ENCODE results near the gene GSG1.
A peak's percentile ranks its signal among the peaks of the same experiment; 100 is the strongest.

The GSG1 gene

DNA sequence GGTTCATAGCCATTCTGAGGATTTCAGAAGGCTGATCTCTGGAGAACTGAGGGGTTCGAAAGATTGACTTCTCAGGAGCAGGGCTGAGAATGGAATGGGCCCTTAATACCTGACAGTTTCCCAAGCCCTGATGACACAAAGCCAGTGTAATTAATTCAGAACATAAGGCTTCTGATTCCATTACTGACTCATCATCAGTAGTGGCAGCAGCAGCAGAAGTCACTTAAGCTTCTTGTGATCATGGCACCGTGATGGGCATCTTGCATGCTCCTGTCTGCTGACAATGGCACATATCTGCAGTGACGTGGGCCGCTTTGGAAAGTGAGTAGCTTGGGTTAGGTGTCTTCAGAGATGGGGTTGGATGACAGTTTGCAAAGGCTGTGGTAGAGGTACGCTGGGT, 38.2 kb upstream of the GSG1 start:
- Histone ChIP-seq H3K27ac (ENCODE audit: poor library complexity, severe bottlenecking) (no peak overlapping the region), H3K9me3 (ENCODE audit: severe bottlenecking) (no peaks in the 10 kb centered on the region), H3K36me3 (ENCODE audit: low read depth) (no peaks in the 10 kb centered on the region), H3K4me3 (ENCODE audit: severe bottlenecking) (no peak overlapping the region), H3K4me1 (ENCODE audit: insufficient read depth, poor library complexity, severe bottlenecking) (peaks cover 3% of the 10 kb centered on the region), H3K27me3 (ENCODE audit: insufficient read depth, poor library complexity, severe bottlenecking) (no peaks in the 10 kb centered on the region)
- TF ChIP-seq, protein P1, sequence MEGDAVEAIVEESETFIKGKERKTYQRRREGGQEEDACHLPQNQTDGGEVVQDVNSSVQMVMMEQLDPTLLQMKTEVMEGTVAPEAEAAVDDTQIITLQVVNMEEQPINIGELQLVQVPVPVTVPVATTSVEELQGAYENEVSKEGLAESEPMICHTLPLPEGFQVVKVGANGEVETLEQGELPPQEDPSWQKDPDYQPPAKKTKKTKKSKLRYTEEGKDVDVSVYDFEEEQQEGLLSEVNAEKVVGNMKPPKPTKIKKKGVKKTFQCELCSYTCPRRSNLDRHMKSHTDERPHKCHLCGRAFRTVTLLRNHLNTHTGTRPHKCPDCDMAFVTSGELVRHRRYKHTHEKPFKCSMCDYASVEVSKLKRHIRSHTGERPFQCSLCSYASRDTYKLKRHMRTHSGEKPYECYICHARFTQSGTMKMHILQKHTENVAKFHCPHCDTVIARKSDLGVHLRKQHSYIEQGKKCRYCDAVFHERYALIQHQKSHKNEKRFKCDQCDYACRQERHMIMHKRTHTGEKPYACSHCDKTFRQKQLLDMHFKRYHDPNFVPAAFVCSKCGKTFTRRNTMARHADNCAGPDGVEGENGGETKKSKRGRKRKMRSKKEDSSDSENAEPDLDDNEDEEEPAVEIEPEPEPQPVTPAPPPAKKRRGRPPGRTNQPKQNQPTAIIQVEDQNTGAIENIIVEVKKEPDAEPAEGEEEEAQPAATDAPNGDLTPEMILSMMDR (IDR thresholded peaks at IDR 0.05; ENCODE audit: poor library complexity, severe bottlenecking): no peak
- ATAC-seq (ENCODE audit: low read depth) (no peak), DNase-seq (ENCODE audit: low spot score) (no peak)

DNA sequence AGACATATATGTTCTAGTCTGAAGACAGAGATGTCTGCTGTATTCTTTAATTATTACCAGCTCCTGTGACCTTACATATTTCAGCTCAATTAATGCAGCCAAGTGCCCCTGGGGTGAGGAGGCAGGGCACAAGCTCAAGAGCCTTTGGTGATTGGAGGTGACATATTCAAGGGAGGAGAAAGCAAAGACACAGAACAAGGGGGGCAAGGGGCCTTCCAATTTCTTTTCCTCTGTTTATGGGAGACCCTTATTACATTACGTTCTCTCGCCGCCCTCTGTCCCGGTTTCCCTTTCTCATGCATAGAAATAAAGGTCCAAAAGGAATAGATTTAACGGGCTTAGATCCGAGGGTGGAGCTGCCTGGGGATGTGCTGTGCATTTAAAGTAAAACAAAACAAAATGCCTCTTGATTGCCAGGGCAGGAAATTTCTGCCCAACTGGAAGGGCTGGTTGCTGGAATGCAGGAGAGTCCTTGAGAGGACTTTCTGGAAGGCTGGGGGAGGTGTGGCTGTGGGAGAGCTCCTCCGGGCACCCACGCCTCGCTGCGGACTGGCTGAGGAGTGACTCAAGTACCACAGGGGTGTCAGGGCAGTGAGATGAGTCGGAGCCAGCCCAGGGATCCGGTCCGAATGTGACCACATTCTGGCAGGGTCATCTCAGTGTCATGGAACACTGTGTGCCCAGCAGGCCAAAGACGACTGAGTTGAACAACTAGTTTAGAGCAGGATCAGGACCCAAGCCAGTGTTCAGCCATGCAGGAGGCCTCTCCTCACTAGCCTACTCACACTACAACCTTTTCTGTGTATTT, 32.1 kb upstream of the GSG1 start:
- Histone ChIP-seq H3K27me3 (ENCODE audit: insufficient read depth, poor library complexity, severe bottlenecking) (no peaks in the 10 kb centered on the region), H3K36me3 (ENCODE audit: low read depth) (no peaks in the 10 kb centered on the region), H3K9me3 (ENCODE audit: severe bottlenecking) (no peaks in the 10 kb centered on the region), H3K4me1 (ENCODE audit: insufficient read depth, poor library complexity, severe bottlenecking) (peaks cover 20% of the 10 kb centered on the region), H3K27ac (ENCODE audit: poor library complexity, severe bottlenecking) (peak overlapping the region; percentile 74), H3K4me3 (ENCODE audit: severe bottlenecking) (no peak overlapping the region)
- ATAC-seq (ENCODE audit: low read depth) (peak; percentile 97), DNase-seq (ENCODE audit: low spot score) (peak; percentile 84)
- TF ChIP-seq, protein P1 (IDR thresholded peaks at IDR 0.05; ENCODE audit: poor library complexity, severe bottlenecking): peak; percentile 24

DNA sequence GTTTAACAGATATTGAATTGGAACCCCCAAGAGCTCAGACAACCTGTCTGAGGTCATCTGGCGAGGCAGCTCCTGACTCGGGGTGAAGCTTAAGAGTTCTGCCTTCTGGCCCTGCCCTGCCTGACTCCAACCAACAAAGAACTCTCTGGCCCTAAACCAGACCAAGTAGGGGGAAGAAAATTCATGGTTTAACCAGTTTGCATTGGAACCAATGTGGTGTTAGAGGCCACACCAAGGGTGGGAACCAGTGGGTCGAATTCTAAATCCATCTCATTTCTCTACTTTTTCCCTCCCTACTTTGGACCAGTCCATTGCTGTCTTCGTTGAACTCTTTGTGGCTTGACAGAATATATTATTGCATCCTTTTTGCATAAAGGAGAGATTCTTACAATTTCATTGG, 30.4 kb upstream of the GSG1 start:
- DNase-seq (ENCODE audit: low spot score) (no peak), ATAC-seq (ENCODE audit: low read depth) (no peak)
- H3K4me3 ChIP-seq (ENCODE audit: severe bottlenecking): no peak overlapping the region
- H3K36me3 ChIP-seq (ENCODE audit: low read depth): no peaks in the 10 kb centered on the region
- H3K9me3 ChIP-seq (ENCODE audit: severe bottlenecking): no peaks in the 10 kb centered on the region
- H3K4me1 ChIP-seq (ENCODE audit: insufficient read depth, poor library complexity, severe bottlenecking): peaks cover 20% of the 10 kb centered on the region
- no peaks in the 10 kb centered on the region for H3K27me3 ChIP-seq (ENCODE audit: insufficient read depth, poor library complexity, severe bottlenecking)
- no peak overlapping the region for H3K27ac ChIP-seq (ENCODE audit: poor library complexity, severe bottlenecking)
- TF ChIP-seq, protein P1 (IDR thresholded peaks at IDR 0.05; ENCODE audit: poor library complexity, severe bottlenecking): no peak

DNA sequence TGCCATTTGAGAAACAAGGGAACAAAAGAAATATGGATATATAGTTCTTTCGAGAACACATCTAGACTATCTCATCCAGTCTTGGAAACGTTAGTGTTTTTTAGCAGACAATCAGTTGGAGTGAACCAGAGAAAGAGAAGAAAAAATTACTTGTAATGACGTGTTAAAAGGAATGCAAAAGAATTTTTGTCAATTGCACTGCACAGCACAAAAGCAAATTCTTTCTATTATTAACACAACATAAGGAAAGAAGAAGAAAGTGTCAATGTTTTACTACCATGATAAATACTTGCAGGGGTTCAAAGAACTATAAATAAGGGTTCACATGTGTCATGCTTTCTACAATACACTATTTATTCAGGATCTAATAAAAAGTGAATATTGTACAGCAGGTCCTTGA, 27.5 kb upstream of the GSG1 start:
- Histone ChIP-seq H3K4me1 (ENCODE audit: insufficient read depth, poor library complexity, severe bottlenecking) (peaks cover 11% of the 10 kb centered on the region), H3K27ac (ENCODE audit: poor library complexity, severe bottlenecking) (no peak overlapping the region), H3K9me3 (ENCODE audit: severe bottlenecking) (no peaks in the 10 kb centered on the region), H3K36me3 (ENCODE audit: low read depth) (no peaks in the 10 kb centered on the region), H3K27me3 (ENCODE audit: insufficient read depth, poor library complexity, severe bottlenecking) (no peaks in the 10 kb centered on the region), H3K4me3 (ENCODE audit: severe bottlenecking) (no peak overlapping the region)
- ATAC-seq (ENCODE audit: low read depth): no peak
- TF ChIP-seq, protein P1 (IDR thresholded peaks at IDR 0.05; ENCODE audit: poor library complexity, severe bottlenecking): no peak
- no peak for DNase-seq (ENCODE audit: low spot score)

DNA sequence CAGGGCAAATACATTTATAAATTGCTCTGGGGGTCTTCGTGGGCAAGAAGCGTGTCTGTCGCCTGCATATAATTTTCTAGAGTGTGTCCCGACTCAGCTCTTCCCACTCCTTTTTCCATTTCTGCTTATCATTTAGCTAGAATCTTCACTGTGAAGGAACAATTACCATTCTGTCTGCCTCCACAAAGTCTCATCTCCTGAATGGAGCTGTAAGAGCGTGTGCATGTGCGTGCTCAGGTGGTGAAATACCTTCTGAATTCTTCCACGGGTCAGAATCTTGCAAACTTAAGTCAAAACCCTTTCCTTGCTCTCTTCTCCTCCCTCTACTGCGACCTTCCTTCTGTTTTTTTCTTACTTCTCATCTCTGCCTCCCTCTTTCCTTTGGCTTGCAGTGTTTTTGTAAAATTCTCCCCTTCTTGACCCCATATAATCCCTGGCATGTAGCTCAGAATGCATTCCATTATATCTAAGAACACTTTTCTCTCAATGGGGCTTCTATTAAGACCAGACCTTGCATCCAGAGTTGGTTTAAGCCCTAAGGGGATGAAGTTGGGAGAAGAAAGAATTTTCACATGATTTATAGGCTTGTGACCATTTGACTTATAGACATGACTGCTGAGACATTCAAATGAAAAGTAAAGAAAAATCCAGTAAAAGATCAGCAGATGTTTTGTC, 25.0 kb upstream of the GSG1 start:
- Histone ChIP-seq H3K27ac (ENCODE audit: poor library complexity, severe bottlenecking) (no peak overlapping the region), H3K9me3 (ENCODE audit: severe bottlenecking) (no peaks in the 10 kb centered on the region), H3K4me3 (ENCODE audit: severe bottlenecking) (no peak overlapping the region), H3K27me3 (ENCODE audit: insufficient read depth, poor library complexity, severe bottlenecking) (no peaks in the 10 kb centered on the region), H3K36me3 (ENCODE audit: low read depth) (no peaks in the 10 kb centered on the region), H3K4me1 (ENCODE audit: insufficient read depth, poor library complexity, severe bottlenecking) (peaks cover 10% of the 10 kb centered on the region)
- ATAC-seq (ENCODE audit: low read depth) (no peak), DNase-seq (ENCODE audit: low spot score) (no peak)
- TF ChIP-seq, protein P1 (IDR thresholded peaks at IDR 0.05; ENCODE audit: poor library complexity, severe bottlenecking): no peak

Measured in RWPE2 (cell line).